A673 (cell line): ENCODE data around the gene AP3B2. TPM values are rescaled to one million over a fixed set of nuclear protein-coding genes. Genes with fewer than 3 reads are reported as not detected.

Experiments
- BruUV-seq: library from RNA; stranded (reverse); fragments of 400-500 nt; replicated peaks from 2 replicates; lab custom pipeline; 2021; lab: Mats Ljungman, UMichigan
- CTCF ChIA-PET: fragments of 300-600 bp; sonication (Branson Sonifier 250); formaldehyde crosslinking; loops from one replicate; lab custom pipeline; 2022; ENCODE audit warnings: antibody characterized with exemption; lab: Charles Lee
- POLR2A ChIA-PET: fragments of 300-600 bp; sonication (Branson Sonifier 250); formaldehyde crosslinking; loops from one replicate; lab custom pipeline; 2022; ENCODE audit warnings: antibody characterized with exemption; ENCODE audit not compliant: low non-redundant PET; lab: Charles Lee
- DNase-seq: peaks from one replicate; pipeline ENCODE4 v3.0.0-alpha.2; 2015; ENCODE audit warnings: low spot score
- H3K27ac ChIP-seq: fragments of 200-600 bp; sonication (generic); 2 replicates; pipeline ENCODE4 v1.5.1; 2016; ENCODE audit warnings: mixed run types, low read depth, mild to moderate bottlenecking, mixed read lengths, antibody characterized with exemption, low read length; ENCODE audit not compliant: poor library complexity, severe bottlenecking
- H3K27me3 ChIP-seq: fragments of 200-600 bp; sonication (generic); replicated peaks from 2 replicates; pipeline ENCODE4 v1.6.1; 2017; ENCODE audit warnings: mixed run types, low read depth, mild to moderate bottlenecking, mixed read lengths, antibody characterized with exemption, low read length; ENCODE audit not compliant: insufficient read depth, poor library complexity
- H3K36me3 ChIP-seq: fragments of 200-600 bp; sonication (generic); 2 replicates; pipeline ENCODE4 v1.6.1; 2016; ENCODE audit warnings: mixed run types, mild to moderate bottlenecking, mixed read lengths, antibody characterized with exemption, low read length; ENCODE audit not compliant: insufficient read depth, poor library complexity, severe bottlenecking
- H3K4me1 ChIP-seq: fragments of 200-600 bp; sonication (generic); 2 replicates; pipeline ENCODE4 v1.6.1; 2017; ENCODE audit warnings: mixed run types, mild to moderate bottlenecking, mixed read lengths, antibody characterized with exemption, low read length; ENCODE audit not compliant: insufficient read depth, poor library complexity, severe bottlenecking
- H3K4me3 ChIP-seq: fragments of 200-600 bp; sonication (generic); 2 replicates; pipeline ENCODE4 v1.5.1; 2016; ENCODE audit warnings: low read depth, mixed run types, mild to moderate bottlenecking, mixed read lengths, low read length; ENCODE audit not compliant: poor library complexity, severe bottlenecking
- H3K9me3 ChIP-seq: fragments of 200-600 bp; sonication (generic); 2 replicates; pipeline ENCODE4 v1.6.1; 2016; ENCODE audit warnings: mixed run types, low read depth, mild to moderate bottlenecking, mixed read lengths, antibody characterized with exemption, low read length; ENCODE audit not compliant: poor library complexity, severe bottlenecking
- EZH2 ChIP-seq: fragments of 200-600 bp; sonication (generic); IDR thresholded peaks from 2 replicates; pipeline ENCODE4 v1.6.1; 2017; ENCODE audit warnings: borderline replicate concordance, low read depth, mild to moderate bottlenecking, mixed read lengths, antibody characterized with exemption, low read length; ENCODE audit not compliant: poor library complexity, severe bottlenecking
- intact Hi-C: fragments of 100-400 bp; cut with micrococcal nuclease; formaldehyde crosslinking; loops from one replicate; pipeline ENCODE4 v1.10.0; 2022; ENCODE audit not compliant: unreplicated experiment
- total RNA-seq: library from RNA; stranded (reverse); gene quantifications from 2 replicates; pipeline ENCODE4 v1.2.3, GENCODE V29; 2021
- TF ChIP-seq, protein P1 (sequence below): fragments of 300-800, 200-600 bp; sonication (generic); conservative IDR thresholded peaks from 2 replicates; pipeline ENCODE4 v1.5.1; 2017; ENCODE audit warnings: low read depth, mild to moderate bottlenecking, antibody characterized with exemption, low read length, moderate library complexity, mixed read lengths

AP3B2 gene
- total RNA-seq, 1 experiment from 2014 or later: 19.0 TPM

DNA sequence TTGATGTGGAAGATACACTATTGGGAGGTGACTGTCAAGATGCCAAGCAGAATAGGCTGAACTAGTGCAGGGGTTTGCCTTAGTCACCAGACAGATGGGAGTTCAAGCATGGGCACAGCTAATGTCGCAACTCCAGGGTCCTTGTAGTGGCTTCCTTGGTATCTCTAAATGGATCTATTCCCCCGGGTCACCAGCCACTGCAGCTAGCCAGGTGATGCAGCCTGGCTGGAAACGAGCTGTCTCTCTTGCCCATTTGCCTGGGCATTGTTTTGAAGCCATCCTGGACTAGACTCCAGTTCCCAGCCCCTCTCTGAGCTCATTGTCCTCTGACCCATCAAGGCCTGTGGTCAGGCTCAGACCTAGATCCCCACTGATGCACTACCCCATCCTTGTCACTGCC, 54.1 kb downstream of the AP3B2 start:
- BruUV-seq: no TSS peak
- ChIA-PET POLR2A (no interaction called here), CTCF (no interaction called here)
- Histone ChIP-seq H3K9me3 (no peaks in the 10 kb centered on the region), H3K4me3 (no peak overlapping the region), H3K4me1 (no peaks in the 10 kb centered on the region), H3K27ac (no peak overlapping the region), H3K36me3 (no peaks in the 10 kb centered on the region), H3K27me3 (peaks cover 22% of the 10 kb centered on the region)
- intact Hi-C loops: no loop called here
- TF ChIP-seq EZH2: no peak
- TF ChIP-seq, protein P1, sequence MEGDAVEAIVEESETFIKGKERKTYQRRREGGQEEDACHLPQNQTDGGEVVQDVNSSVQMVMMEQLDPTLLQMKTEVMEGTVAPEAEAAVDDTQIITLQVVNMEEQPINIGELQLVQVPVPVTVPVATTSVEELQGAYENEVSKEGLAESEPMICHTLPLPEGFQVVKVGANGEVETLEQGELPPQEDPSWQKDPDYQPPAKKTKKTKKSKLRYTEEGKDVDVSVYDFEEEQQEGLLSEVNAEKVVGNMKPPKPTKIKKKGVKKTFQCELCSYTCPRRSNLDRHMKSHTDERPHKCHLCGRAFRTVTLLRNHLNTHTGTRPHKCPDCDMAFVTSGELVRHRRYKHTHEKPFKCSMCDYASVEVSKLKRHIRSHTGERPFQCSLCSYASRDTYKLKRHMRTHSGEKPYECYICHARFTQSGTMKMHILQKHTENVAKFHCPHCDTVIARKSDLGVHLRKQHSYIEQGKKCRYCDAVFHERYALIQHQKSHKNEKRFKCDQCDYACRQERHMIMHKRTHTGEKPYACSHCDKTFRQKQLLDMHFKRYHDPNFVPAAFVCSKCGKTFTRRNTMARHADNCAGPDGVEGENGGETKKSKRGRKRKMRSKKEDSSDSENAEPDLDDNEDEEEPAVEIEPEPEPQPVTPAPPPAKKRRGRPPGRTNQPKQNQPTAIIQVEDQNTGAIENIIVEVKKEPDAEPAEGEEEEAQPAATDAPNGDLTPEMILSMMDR: no peak
- no peak for DNase-seq

DNA sequence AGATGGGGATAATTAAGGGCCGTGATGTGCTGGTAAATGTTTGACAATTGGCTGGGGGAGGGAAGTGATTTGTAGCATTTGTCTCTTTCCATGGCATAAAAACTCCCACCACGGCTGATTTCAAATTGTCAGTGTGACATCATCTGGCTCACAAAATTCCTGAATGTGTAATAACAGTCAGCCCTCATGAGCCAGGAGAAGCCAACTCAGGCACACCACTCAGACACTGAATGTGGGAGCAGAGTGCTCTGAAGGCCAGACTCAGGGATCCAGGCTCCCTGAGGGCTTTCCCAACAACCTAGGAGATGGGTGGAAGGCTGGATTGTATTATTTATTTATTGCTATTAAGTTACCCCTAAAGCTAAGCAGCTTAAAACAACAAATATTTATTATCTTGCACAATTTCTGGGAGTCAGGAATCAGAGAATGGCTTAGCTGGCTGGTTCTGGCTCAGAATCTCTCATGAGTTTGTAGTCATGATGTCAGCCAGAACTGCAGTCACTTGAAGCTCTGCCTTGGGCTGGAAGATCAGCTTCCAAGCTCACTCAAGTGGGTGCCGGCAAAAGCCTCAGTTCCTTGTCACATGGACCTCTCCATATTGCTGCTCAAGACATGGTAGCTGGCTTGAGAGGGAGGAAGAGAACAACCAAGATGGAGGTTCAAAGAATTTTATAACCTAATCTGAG, 56.0 kb downstream of the AP3B2 start:
- H3K4me3 ChIP-seq: no peak overlapping the region
- H3K4me1 ChIP-seq: no peaks in the 10 kb centered on the region
- H3K27ac ChIP-seq: no peak overlapping the region
- intact Hi-C loops: no loop called here
- BruUV-seq: no TSS peak
- DNase-seq: no peak
- TF ChIP-seq, protein P1: no peak
- no peak for TF ChIP-seq EZH2
- H3K36me3 ChIP-seq: no peaks in the 10 kb centered on the region
- POLR2A ChIA-PET: no interaction called here
- CTCF ChIA-PET: no interaction called here
- H3K9me3 ChIP-seq: no peaks in the 10 kb centered on the region
- peaks cover 42% of the 10 kb centered on the region for H3K27me3 ChIP-seq

DNA sequence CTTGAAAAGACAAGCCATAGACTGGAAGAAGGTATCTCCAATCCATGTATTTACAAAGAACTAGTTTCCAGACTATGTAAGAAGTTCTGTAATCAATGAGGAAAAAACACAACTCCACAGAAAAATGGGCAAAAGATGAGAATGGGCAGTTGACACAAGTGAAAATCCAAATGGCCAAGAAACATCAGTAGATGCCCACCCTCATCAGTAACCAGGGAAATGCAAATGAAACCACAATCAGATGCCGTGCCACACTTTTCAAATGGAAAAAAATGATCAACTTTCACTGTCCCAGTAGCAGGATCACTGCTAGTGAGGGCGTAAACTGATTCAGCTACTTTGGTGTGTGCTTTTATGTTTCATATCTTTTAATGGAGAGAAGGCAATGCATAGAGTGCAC, 58.0 kb downstream of the AP3B2 start:
- Histone ChIP-seq H3K4me1 (peaks cover 6% of the 10 kb centered on the region), H3K4me3 (no peak overlapping the region), H3K9me3 (no peaks in the 10 kb centered on the region), H3K27me3 (peaks cover 61% of the 10 kb centered on the region), H3K36me3 (no peaks in the 10 kb centered on the region), H3K27ac (no peak overlapping the region)
- ChIA-PET POLR2A (no interaction called here), CTCF (no interaction called here)
- intact Hi-C loops: no loop called here
- BruUV-seq: no TSS peak
- TF ChIP-seq, protein P1: no peak
- TF ChIP-seq EZH2: no peak
- DNase-seq: no peak
